Lower leg skin (tissue), 4 donors: Measurements from ENCODE around the gene DUSP10. TPM values are rescaled to one million over a fixed set of nuclear protein-coding genes. Genes with fewer than 3 reads are reported as not detected.

Source experiments
- DNase-seq, 2 donors: peaks; one replicate each; pipeline ENCODE4 v3.0.0-alpha.2; 2019; ENCODE audit warnings: low spot score in 2 of 2
- H3K4me3 ChIP-seq: fragments of 200-600 bp; sonication (generic); 2 replicates; pipeline ENCODE4 v1.5.1; 2017; ENCODE audit warnings: mild to moderate bottlenecking, low read depth; ENCODE audit not compliant: poor library complexity, severe bottlenecking
- POLR2A ChIP-seq, 2 donors: fragments of 450-650 bp; IDR thresholded peaks; one replicate each; pipeline ENCODE4 v1.6.1; 2016 to 2017; ENCODE audit warnings: antibody characterized with exemption in 2 of 2, mild to moderate bottlenecking in 1 of 2, moderate library complexity in 1 of 2
- WGBS, 2 donors: methylation state at CpG; one replicate each; pipeline ENCODE4 v1.1.5; 2018; 5-methylcytosine and 5-hydroxymethylcytosine counted together
- intact Hi-C: fragments of 100-400 bp; cut with DNase I; formaldehyde crosslinking; loops from one replicate; pipeline ENCODE4 v1.15.0; 2023; ENCODE audit warnings: low total_unique reads
- total RNA-seq, 4 donors: library from RNA; depleted of rRNA; stranded (reverse); fragments of >200 nt; gene quantifications; one replicate each; pipeline ENCODE4 v1.1.0, GENCODE V29; 2016
- TF ChIP-seq, protein P1 (sequence below), 3 donors: fragments of 450-650 bp; IDR thresholded peaks; one replicate each; pipeline ENCODE4 v1.5.1; 2016; ENCODE audit warnings: antibody characterized with exemption in 3 of 3, mild to moderate bottlenecking in 3 of 3, moderate library complexity in 2 of 3

The DUSP10 gene
- total RNA-seq, 4 donors from 2014 or later: 11.8 to 20.9 (median 14.6) TPM

DNA sequence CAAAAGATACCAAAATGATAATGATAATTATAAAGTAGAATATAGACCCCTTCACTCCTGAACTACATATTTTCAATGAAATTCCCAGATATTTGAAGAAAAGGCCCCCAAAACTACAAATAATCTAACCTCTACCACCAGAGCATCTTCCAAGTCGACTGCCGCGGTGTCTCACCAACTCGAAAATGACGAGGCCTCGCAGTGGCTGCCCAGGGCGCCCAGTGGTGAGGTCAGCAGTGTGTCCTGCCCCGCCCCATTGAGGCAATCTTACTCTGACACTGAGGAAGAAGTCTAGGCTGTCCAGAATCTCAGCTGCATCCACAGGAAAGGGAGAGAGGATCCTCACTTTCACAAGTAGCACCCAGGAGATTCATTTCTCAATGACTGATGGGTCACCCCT is 5.2 kb downstream of the DUSP10 start:
- intact Hi-C loops: no loop called here
- DNase-seq: no peak
- 96 to 99% methylated on average over 8 of the region's 8 CpGs for WGBS, 2 donors
- no peak overlapping the region for H3K4me3 ChIP-seq
- TF ChIP-seq, protein P1, sequence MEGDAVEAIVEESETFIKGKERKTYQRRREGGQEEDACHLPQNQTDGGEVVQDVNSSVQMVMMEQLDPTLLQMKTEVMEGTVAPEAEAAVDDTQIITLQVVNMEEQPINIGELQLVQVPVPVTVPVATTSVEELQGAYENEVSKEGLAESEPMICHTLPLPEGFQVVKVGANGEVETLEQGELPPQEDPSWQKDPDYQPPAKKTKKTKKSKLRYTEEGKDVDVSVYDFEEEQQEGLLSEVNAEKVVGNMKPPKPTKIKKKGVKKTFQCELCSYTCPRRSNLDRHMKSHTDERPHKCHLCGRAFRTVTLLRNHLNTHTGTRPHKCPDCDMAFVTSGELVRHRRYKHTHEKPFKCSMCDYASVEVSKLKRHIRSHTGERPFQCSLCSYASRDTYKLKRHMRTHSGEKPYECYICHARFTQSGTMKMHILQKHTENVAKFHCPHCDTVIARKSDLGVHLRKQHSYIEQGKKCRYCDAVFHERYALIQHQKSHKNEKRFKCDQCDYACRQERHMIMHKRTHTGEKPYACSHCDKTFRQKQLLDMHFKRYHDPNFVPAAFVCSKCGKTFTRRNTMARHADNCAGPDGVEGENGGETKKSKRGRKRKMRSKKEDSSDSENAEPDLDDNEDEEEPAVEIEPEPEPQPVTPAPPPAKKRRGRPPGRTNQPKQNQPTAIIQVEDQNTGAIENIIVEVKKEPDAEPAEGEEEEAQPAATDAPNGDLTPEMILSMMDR (IDR thresholded peaks at IDR 0.05): no peak
- no peak for TF ChIP-seq POLR2A (IDR thresholded peaks at IDR 0.05)

- DNase-seq: no peak
- TF ChIP-seq, protein P1 (IDR thresholded peaks at IDR 0.05): no peak
- TF ChIP-seq POLR2A (IDR thresholded peaks at IDR 0.05): no peak
- intact Hi-C loops: no loop called here
- no peak overlapping the region for H3K4me3 ChIP-seq
- WGBS, 2 donors: 79 to 82% methylated on average over 2 of the region's 2 CpGs
Observed at GRCh38 chr1:221735999-221736398, 5.9 kb downstream of the DUSP10 start.

DNA sequence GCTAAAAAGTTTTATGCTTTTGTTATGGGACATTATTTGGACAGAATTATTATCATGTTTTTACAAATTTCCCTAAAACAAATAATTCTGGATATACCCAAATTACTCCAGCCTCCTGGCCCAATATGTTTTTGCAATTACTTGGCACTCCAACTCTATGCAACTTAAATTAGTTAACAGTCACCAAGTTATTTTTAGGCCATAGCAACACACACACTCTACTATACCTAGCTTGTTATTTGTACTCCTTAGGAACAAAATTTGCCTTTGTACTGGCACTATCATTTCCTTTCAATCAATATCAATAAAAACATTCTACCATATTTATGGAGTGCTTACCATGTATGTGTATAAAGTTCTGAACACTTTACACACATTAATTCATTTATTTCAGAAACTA is 7.7 kb downstream of the DUSP10 start:
- intact Hi-C loops: no loop called here
- H3K4me3 ChIP-seq: no peak overlapping the region
- DNase-seq: no peak
- TF ChIP-seq, protein P1 (IDR thresholded peaks at IDR 0.05): no peak
- TF ChIP-seq POLR2A (IDR thresholded peaks at IDR 0.05): no peak

- no peak for DNase-seq
- TF ChIP-seq, protein P1 (IDR thresholded peaks at IDR 0.05): no peak
- TF ChIP-seq POLR2A (IDR thresholded peaks at IDR 0.05): no peak
- intact Hi-C loops: no loop called here
- H3K4me3 ChIP-seq: no peak overlapping the region
Observed at GRCh38 chr1:221732052-221732451, 9.8 kb downstream of the DUSP10 start.

DNA sequence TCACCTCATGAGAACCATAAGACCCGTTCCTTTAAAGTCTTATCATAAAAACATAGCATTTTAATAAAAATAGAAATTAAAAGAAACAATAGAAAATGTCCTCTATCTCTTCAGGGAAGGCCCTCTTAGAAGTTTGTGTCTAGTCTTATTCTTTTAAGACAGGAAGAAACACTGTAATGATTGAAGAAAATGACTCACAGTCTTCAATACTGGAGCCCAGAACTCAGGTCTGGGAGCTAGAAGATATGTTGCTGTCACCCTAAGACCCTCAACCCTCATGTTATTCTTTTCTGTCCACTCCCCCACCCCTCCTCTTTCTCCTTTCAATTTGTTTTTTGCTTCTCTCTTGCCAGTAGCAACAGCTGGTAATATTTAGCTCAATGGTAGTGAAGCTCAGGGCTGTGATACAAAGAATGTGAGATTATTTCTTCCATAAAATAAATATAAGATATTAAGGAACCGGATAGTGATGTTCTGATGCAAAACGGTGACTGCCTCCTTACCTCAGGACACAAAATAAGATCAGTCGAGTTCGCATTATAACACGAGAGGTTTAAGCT is 12.0 kb downstream of the DUSP10 start:
- WGBS, 2 donors: 73 to 85% methylated on average over 6 of the region's 6 CpGs

More for the DNA sequence above, 12.0 kb downstream of the DUSP10 start:
- no peak overlapping the region for H3K4me3 ChIP-seq
- TF ChIP-seq, protein P1 (IDR thresholded peaks at IDR 0.05): no peak
- TF ChIP-seq POLR2A (IDR thresholded peaks at IDR 0.05): no peak
- intact Hi-C loops: no loop called here
- no peak for DNase-seq
